Stimulated activated CD8-positive, alpha-beta memory T cell treated with anti-CD3 and anti-CD28 coated beads, Interleukin-12 subunit alpha, Interleukin-12 subunit beta, amount 100 ng/mL, for 24 hours (primary cell): ENCODE results near the gene FLT3.

Source experiments
- DNase-seq: peaks from one replicate; pipeline ENCODE4 v3.0.0-alpha.2; 2020; ENCODE audit errors: extremely low read depth

The FLT3 gene

DNA sequence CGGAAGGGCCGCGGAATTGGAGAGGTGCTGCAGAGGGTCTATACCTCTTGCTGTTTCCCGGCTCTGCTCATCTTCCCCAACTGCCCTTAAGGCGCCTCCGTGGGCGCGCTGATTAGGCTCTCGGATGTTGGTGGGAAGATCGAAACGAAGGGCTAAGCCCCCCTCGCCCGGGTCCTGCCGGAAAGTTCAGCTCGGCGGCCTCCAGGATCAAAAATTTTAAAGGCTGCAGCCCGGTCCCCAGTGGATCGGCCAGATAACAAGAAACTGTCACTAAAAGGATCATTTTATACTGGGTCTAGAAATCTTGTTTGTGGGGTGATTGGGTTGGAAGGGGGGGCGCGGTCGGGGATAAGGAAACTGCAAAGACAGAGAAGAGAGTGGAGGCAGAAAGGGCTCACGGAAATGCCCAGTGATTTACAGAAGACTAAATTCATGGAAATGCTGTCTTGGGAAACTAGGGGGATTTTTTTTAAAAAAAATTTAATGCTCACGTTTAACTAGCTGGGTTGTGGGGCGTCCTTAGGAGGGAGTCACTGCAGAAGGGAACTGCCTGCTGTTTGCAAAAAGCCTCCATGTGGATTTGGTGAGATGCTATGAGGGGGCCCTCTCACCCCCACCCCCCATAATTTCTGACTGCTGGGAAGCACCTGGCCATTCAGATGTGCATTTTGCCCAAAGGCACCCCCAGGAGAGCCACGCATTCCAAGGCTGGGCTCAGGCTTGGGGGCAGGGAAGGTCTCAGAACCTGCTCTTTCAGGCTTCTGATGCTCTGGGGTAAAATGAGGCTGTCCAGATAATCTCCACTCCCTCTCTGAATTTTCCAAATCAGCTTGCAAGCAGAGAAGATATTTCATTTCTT is 138.9 kb downstream of the FLT3 start:
- DNase-seq, result no peak

DNA sequence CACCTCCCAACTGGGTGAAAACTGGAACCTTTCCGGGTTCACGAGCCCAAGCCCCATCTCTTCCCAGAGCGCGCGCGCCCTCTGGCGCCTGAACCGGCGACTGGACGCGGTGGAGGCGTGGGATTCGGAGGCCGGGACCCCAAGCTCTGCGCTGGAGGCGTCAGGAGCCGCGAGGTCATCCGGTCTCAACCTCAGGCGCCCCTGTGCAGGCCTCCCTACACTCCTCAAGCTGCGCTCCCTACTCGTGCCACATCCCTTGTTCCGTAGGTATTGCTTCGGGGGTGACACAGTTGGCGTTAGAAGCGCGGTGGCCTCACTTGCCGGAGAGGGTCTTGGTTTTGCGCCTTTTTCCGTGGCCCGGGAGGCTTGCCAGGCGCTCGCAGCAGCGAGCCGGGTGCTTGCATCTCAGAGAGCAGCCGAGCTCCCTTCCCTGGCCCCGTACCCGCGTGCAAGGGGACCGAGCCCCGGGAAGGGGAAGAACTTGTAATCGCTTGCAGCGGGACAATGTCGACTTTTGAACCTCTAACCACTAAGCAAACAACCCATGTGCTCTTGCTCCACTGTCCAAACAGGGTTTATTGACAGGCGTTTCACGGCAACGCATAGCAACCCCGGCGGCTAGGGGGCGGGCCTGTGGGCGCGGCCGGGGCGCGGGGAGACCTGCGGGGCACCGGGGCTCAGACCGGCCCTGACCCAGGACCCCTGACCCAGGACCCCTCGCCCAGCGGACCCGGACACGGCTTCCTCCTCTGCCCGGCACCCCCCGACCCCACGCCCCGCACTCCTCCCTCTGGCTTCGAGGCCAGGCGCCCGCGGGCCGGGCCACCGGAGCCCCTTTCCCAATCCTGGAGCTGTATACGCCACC is 139.8 kb downstream of the FLT3 start:
- DNase-seq, result no peak

DNA sequence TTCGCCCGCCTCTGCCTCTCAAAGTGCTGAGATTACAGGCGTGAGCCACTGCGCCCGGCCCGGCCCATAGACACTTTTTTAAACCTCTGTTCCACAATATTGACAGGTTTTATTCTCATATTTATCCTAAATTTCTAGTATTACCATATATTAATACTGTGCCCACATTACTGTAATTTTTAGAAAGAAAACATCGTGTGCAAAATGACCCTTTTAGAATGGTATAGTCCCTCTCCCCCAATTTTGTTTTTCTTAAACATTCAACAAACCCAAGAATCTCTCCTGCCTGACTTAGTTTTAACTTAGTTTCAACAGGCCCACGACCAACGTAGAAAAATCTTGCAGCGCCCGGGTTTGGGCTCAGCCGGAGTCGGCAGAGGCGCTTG is 140.4 kb downstream of the FLT3 start:
- DNase-seq, result no peak

DNA sequence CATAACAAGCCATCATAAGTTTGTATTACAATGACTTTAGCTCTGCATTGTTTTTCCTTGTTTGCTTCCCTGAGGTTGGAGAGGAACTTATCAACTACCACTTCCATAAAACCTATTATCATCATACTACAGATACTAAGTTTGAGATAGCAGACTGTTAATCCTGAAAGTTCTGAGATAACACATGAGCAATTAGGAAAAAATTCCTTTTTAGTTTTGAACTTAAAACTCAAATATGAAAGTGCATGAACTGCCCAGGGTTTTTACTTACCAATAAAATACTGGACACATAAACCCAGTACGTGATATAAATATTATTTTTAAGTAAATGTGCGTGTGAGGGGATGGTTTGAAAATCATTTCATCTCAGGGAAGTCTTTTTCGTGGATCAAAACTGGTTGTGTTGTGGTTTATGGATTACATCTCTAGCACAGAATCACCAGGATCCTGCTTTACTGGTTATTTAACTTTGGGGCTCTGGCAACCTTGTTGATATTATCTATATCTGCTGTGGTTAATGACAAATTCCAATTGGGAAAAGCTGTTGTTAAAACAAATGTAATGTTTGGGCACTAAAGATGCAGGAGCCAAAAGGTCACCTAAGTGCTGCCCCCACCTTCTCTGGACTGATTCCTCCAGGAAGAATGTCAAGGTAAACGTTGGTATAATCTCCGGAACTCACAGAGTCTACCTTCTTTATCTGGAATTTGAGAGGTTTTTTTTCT is 143.6 kb downstream of the FLT3 start:
- no peak for DNase-seq

DNA sequence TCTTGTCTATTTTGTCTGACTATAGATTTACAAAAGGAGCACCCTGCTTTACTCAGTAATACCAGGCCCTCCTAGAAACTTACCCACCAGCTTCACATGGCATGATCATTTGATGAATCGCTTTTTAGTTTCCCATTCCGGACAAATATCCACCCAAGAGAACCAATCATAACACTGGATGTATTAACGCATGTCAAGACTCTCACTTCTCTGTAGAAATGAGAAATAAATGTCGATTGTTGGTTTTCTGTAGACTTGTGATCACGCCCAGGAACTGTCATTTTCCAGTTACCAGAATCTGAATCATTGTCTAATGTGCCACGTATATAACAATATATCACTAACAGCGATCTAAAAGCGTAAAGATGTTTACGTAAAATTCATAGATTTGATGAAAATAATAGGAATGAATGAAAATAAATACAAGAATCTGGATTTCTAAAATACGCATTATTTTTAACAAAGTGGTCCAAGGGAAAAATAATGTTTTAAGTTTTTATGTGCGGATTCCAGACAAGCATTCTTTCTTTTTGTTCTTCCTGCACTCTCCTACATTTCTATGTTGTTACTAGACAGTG is 145.3 kb downstream of the FLT3 start:
- DNase-seq, result no peak

DNA sequence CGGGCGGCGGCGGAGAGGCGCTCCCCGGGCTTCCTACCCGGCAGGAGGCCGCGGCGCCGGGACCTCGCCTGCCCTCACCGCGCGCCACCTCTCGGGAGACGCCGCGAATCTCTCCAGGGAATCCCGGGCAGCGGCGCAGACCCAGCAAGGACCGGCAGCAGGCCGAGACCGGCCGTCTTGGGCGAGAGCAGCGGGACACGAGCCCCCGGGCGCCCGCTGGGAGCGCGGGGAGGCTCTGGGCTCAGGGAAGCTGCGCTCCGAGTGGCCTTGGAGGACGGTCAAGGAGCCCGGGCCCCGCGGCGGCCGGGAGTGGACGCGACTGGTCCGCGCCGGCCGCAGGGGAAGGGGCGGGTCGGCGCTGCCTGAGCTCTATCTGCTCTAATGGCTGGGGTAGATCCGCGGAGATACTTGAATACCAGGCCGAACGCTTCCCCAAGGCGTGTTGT is 145.9 kb downstream of the FLT3 start:
- DNase-seq, result no peak

DNA sequence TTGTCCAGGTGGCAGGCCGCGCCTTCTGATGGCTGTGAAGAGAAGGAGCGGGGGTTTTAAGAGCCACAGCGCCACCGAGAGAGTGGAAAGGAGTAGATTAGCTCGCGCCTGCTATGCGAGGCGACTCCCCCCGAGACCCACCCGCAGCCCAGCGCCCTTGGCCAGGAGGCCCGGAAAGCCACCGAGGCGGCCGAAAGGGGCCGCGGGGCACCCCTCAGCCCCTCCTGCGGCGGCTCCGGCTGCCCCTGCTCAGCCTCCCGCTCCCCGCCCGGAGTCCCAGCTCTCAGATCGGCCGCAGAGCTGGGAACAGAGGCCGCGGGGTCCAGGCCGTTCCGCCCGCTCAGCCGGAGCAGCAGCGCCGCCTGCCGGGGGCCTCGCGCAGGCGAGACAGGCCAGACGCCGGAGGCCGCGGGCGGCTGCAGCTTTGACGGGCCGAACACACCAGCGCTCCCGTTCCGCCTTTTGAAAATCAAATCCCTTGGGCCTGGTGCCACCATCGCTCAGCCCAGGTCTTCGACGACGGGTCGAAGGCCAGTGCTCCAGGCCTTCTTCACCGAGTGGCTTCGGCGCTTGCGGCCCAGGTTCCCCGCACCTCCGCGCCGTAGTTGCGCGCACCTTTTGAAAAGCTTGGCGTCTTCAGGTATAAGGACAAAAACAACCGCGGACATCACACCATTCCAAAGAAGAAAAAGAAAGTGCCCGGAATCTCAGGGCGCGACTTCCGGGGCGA is 146.5 kb downstream of the FLT3 start:
- peak; percentile 14 for DNase-seq
